ENCODE data around the gene LRP1B. TPM values are rescaled to one million over a fixed set of nuclear protein-coding genes. Genes with fewer than 3 reads are reported as not detected.

Gene LRP1B
- total RNA-seq, 2 donors from 2014 or later, result 0.91 to 1.2 TPM

DNA sequence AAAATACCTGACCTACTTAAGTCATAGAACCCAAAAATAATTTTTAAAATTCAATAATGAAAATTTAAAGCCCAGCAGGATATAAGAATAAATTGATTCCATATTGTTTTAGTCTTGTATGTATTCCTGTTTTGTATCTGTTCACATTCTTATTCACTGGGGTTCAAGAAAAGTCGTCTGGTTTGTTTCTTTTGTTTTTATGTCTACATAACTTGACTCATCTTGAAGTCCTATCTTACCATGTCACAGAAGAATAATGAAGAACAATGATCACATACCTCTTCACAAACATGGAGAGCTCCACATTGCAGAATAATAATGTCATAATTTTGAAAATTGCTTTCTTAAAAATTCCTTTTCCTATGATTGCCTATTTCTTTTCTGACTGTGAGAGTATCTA, 43.4 kb upstream of the LRP1B start:
- Histone ChIP-seq H3K4me1 (replicated peaks) (no peaks in the 10 kb centered on the region), H3K36me3 (no peaks in the 10 kb centered on the region), H3K9me3 (no peaks in the 10 kb centered on the region), H3K27me3 (replicated peaks; ENCODE audit: insufficient read depth) (no peaks in the 10 kb centered on the region), H3K4me3 (no peak overlapping the region), H3K27ac (no peak overlapping the region)
- TF ChIP-seq, protein P1, sequence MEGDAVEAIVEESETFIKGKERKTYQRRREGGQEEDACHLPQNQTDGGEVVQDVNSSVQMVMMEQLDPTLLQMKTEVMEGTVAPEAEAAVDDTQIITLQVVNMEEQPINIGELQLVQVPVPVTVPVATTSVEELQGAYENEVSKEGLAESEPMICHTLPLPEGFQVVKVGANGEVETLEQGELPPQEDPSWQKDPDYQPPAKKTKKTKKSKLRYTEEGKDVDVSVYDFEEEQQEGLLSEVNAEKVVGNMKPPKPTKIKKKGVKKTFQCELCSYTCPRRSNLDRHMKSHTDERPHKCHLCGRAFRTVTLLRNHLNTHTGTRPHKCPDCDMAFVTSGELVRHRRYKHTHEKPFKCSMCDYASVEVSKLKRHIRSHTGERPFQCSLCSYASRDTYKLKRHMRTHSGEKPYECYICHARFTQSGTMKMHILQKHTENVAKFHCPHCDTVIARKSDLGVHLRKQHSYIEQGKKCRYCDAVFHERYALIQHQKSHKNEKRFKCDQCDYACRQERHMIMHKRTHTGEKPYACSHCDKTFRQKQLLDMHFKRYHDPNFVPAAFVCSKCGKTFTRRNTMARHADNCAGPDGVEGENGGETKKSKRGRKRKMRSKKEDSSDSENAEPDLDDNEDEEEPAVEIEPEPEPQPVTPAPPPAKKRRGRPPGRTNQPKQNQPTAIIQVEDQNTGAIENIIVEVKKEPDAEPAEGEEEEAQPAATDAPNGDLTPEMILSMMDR (IDR thresholded peaks at IDR 0.05), result no peak
- TF ChIP-seq POLR2A (IDR thresholded peaks at IDR 0.05) (no peak), POLR2AphosphoS5 (IDR thresholded peaks at IDR 0.05) (no peak)
- DNase-seq (ENCODE audit: low spot score), result no peak
- intact Hi-C loops (cut with DNase I), result no loop called here
- WGBS, result 45% methylated on average over 1 of the region's 1 CpG

DNA sequence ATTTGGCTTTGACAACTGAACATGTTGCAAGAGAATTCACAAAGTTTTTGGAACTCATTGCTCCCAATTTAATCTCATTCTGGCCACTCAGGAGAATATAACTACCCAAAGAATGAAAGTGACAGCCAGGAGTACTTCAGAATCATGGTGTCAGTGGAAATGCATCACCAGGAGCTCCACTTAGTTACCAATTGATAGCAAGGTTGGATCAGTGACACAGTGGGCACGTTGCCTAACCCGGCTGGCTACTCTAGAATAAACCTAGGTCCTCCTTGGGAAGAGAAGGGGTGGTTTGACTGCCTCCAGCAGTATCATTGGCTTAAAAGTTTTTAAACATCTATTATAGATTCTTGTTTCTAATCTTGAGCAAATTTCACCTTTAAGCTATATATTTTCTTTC, 40.0 kb upstream of the LRP1B start:
- Histone ChIP-seq H3K9me3 (no peaks in the 10 kb centered on the region), H3K4me1 (replicated peaks) (no peaks in the 10 kb centered on the region), H3K27me3 (replicated peaks; ENCODE audit: insufficient read depth) (no peaks in the 10 kb centered on the region), H3K36me3 (no peaks in the 10 kb centered on the region), H3K27ac (no peak overlapping the region), H3K4me3 (no peak overlapping the region)
- no peak for DNase-seq (ENCODE audit: low spot score)
- intact Hi-C loops (cut with DNase I), result no loop called here
- WGBS, result 78% methylated on average over 2 of the region's 2 CpGs
- TF ChIP-seq POLR2AphosphoS5 (IDR thresholded peaks at IDR 0.05), result no peak

DNA sequence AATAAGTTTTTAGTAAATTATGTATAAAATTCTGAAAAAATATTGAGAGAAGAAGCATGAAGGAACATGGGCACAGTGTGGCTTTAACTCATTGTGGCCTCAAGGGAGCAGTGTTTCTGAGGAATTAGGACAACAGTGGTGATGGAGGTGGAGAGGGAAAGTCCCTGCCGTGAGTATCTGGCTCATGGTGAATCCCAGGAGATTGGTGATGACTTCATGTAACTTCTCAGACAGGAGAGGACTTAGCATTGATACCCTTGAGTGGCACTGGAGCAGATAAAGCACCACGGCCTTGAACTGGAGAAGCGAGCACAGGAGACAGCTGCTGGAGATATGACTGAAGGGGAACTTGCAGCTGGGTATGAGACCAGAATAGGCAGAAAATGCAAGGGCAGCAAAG, 35.0 kb upstream of the LRP1B start:
- 54% methylated on average over 3 of the region's 3 CpGs for WGBS
- Histone ChIP-seq H3K4me3 (no peak overlapping the region), H3K36me3 (no peaks in the 10 kb centered on the region), H3K27ac (no peak overlapping the region), H3K27me3 (replicated peaks; ENCODE audit: insufficient read depth) (no peaks in the 10 kb centered on the region), H3K4me1 (replicated peaks) (no peaks in the 10 kb centered on the region), H3K9me3 (no peaks in the 10 kb centered on the region)
- DNase-seq (ENCODE audit: low spot score), result no peak
- TF ChIP-seq POLR2AphosphoS5 (IDR thresholded peaks at IDR 0.05), result no peak
- intact Hi-C loops (cut with DNase I), result no loop called here

DNA sequence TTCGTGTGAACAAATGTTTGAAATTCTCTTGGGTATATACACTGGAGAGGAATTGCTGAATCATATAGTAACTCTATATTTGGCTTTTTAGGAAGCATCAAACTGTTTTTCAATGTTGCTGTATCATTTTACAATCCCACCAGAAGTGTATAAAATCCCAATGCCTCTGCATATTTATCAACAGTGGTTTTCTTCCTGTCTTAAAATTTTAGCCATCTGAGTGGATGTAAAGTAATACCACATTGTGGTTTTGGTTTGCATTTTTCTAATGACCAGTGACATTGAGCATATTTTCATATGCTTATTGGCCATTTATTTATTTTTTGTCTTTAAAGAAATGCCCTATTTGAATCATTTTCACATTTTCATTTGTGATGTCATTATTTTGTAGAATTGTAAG, 22.8 kb upstream of the LRP1B start:
- Histone ChIP-seq H3K27me3 (replicated peaks; ENCODE audit: insufficient read depth) (no peaks in the 10 kb centered on the region), H3K4me3 (no peak overlapping the region), H3K36me3 (no peaks in the 10 kb centered on the region), H3K27ac (no peak overlapping the region), H3K9me3 (no peaks in the 10 kb centered on the region), H3K4me1 (replicated peaks) (no peaks in the 10 kb centered on the region)
- TF ChIP-seq POLR2A (IDR thresholded peaks at IDR 0.05) (no peak), POLR2AphosphoS5 (IDR thresholded peaks at IDR 0.05) (no peak)
- TF ChIP-seq, protein P1 (IDR thresholded peaks at IDR 0.05), result no peak
- WGBS, result 92% methylated on average over 1 of the region's 1 CpG
- no peak for DNase-seq (ENCODE audit: low spot score)
- intact Hi-C loops (cut with DNase I), result no loop called here

DNA sequence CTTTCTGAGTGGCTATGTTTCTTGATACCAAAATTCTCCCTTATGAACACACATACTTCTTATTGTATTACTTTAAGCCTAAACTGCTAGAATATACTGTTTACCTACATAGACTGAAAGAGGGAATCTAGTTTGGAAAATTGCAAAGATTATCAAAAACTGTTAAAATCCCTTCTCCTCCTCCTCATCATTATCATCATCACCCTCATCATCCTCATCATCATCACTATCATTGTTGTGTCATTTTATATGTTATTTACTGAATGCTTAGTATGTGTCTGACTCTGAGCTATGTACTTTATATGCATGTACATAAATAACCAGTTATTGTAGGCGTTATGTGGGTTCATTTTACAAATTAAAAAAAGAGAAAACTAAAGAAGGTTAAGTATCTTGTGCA, 19.6 kb upstream of the LRP1B start:
- Histone ChIP-seq H3K36me3 (no peaks in the 10 kb centered on the region), H3K4me3 (no peak overlapping the region), H3K27ac (no peak overlapping the region), H3K4me1 (replicated peaks) (no peaks in the 10 kb centered on the region), H3K27me3 (replicated peaks; ENCODE audit: insufficient read depth) (no peaks in the 10 kb centered on the region), H3K9me3 (no peaks in the 10 kb centered on the region)
- TF ChIP-seq POLR2A (IDR thresholded peaks at IDR 0.05) (no peak), POLR2AphosphoS5 (IDR thresholded peaks at IDR 0.05) (no peak)
- TF ChIP-seq, protein P1 (IDR thresholded peaks at IDR 0.05), result no peak
- intact Hi-C loops (cut with DNase I), result no loop called here
- WGBS, result 90% methylated on average over 1 of the region's 1 CpG
- no peak for DNase-seq (ENCODE audit: low spot score)

DNA sequence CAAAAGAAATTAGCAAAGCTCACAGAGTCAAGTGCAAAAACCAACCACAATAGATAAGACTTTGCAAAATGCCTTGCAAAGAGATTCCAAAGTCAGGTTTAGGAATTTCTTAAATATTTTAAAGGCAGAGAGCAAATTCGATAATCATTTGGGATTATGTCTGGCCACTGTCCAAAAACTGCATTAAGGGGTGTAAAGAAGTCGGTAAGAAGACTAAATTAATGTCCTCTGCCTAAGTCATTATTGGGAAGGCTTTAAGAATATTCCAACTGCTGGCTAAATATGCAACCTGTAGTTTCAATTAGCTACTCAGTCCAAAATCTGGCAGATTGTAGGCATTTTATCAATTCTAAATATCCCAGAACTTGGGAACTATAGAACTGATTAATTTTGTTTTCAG, 13.7 kb upstream of the LRP1B start:
- DNase-seq (ENCODE audit: low spot score), result no peak
- H3K4me3 ChIP-seq, result no peak overlapping the region
- intact Hi-C loops (cut with DNase I), result no loop called here
- no peaks in the 10 kb centered on the region for H3K4me1 ChIP-seq (replicated peaks)
- no peaks in the 10 kb centered on the region for H3K27me3 ChIP-seq (replicated peaks; ENCODE audit: insufficient read depth)
- no peaks in the 10 kb centered on the region for H3K36me3 ChIP-seq
- H3K27ac ChIP-seq, result no peak overlapping the region
- TF ChIP-seq, protein P1 (IDR thresholded peaks at IDR 0.05), result no peak
- no peak for TF ChIP-seq POLR2AphosphoS5 (IDR thresholded peaks at IDR 0.05)
- 68% methylated on average over 2 of the region's 2 CpGs for WGBS
- no peaks in the 10 kb centered on the region for H3K9me3 ChIP-seq
